Measurements from ENCODE around the gene CADM1.

DNA sequence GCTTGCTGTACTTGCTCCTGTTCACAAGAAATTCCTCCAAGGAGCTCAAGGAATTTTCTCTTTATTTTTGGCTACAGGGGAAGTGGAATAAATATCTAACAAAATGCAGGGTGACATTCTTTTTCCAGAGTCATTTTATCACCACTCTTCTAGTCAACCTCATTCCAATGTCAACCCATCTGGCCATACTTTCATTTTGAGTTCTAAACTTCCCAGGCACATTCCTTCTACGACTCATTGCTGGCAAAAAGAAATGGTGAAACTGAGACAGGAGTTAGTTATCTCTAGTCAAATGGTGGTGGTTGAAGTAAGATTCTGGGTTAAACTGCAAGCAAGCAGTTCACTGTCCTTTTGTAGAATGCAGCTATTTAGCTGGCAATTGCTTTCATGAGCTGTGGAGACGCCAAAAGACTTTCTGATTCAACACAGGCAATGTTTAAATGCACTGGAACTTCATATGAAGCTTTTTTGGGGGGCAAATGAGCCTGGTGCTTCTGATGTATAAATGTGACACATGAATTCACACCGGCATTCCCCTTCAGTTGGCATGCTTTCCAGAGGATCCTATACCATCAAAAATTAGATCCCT, 304.6 kb downstream of the CADM1 start:
- TF ChIP-seq, protein P1, sequence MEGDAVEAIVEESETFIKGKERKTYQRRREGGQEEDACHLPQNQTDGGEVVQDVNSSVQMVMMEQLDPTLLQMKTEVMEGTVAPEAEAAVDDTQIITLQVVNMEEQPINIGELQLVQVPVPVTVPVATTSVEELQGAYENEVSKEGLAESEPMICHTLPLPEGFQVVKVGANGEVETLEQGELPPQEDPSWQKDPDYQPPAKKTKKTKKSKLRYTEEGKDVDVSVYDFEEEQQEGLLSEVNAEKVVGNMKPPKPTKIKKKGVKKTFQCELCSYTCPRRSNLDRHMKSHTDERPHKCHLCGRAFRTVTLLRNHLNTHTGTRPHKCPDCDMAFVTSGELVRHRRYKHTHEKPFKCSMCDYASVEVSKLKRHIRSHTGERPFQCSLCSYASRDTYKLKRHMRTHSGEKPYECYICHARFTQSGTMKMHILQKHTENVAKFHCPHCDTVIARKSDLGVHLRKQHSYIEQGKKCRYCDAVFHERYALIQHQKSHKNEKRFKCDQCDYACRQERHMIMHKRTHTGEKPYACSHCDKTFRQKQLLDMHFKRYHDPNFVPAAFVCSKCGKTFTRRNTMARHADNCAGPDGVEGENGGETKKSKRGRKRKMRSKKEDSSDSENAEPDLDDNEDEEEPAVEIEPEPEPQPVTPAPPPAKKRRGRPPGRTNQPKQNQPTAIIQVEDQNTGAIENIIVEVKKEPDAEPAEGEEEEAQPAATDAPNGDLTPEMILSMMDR (IDR thresholded peaks at IDR 0.05), result no peak
- no peak for TF ChIP-seq POLR2A (IDR thresholded peaks at IDR 0.05)
- no peak for TF ChIP-seq EP300 (IDR thresholded peaks at IDR 0.05)
- no peak for TF ChIP-seq POLR2AphosphoS5 (IDR thresholded peaks at IDR 0.05)
